Measurements from ENCODE around the gene IGFLR1. TPM values are rescaled to one million over a fixed set of nuclear protein-coding genes. Genes with fewer than 3 reads are reported as not detected.

The IGFLR1 gene
- total and polyA plus RNA-seq, 10 donors, result 16.5 to 64.7 (median 46.4) TPM

GRCh38 chr19:35745328-35746086, 3.3 kb upstream of the IGFLR1 start, which contains the start of the genes PSENEN and U2AF1L4:
PSENEN (plus strand) TSS chr19:35745651; CDS start chr19:35745931, 280 bp downstream.
U2AF1L4 (minus strand) TSS chr19:35745418; CDS start chr19:35745391, 27 bp downstream.
- Histone ChIP-seq H3K4me1 (peaks cover 34 to 89% (median 77%) of the 10 kb centered on the region in 6 donors), H3K4me3 (peak within 1 kb of the TSS; percentile 39 to 85 (median 76)), H3K9me3 (no peaks in the 10 kb centered on the region), H3K27me3 (replicated peaks in 1 of 7) (no peaks in the 10 kb centered on the region), H3K36me3 (peaks cover 0 to 12% (median 0%) of the 10 kb centered on the region in 6 donors), H3K27ac (peak within 1 kb of the TSS; percentile 99 to 100 (median 100))
- 0 to 1% (median 1%) methylated on average over 37 to 40 of the region's 40 CpGs for WGBS, 5 donors
- DNase-seq, result peak; percentile 99
- intact Hi-C loops (cut with DNase I; ENCODE audit: low total_unique reads), result no loop called here
- TF ChIP-seq POLR2AphosphoS5 (IDR thresholded peaks at IDR 0.05) (peak; percentile 73 to 87 (median 84)), POLR2A (IDR thresholded peaks at IDR 0.05) (peak in 1 of 3 donors; percentile 62), CTCF (IDR thresholded peaks at IDR 0.05 in 8 of 11, conservative IDR thresholded peaks at IDR 0.05 in 3 of 11) (peak in 6 of 11 experiments; percentile 8 to 53 (median 21))

GRCh38 chr19:35744430-35745327, 2.4 kb upstream of the IGFLR1 start:
- Histone ChIP-seq H3K9me3 (no peaks in the 10 kb centered on the region), H3K36me3 (peaks cover 0 to 12% (median 0%) of the 10 kb centered on the region in 6 donors), H3K27ac (peak overlapping the region; percentile 99 to 100 (median 100)), H3K4me3 (peak overlapping the region; percentile 39 to 85 (median 76)), H3K4me1 (peaks cover 37 to 89% (median 77%) of the 10 kb centered on the region in 6 donors), H3K27me3 (replicated peaks in 1 of 7) (no peaks in the 10 kb centered on the region)
- peak; percentile 98 for DNase-seq
- 5 to 9% (median 7%) methylated on average over 40 to 41 of the region's 41 CpGs for WGBS, 5 donors
- intact Hi-C loops (cut with DNase I; ENCODE audit: low total_unique reads), result no loop called here
- peak; percentile 3 to 79 (median 70) for TF ChIP-seq POLR2AphosphoS5 (IDR thresholded peaks at IDR 0.05)
- TF ChIP-seq CTCF (IDR thresholded peaks at IDR 0.05 in 8 of 11, conservative IDR thresholded peaks at IDR 0.05 in 3 of 11), result peak in 6 of 11 experiments; percentile 15 to 48 (median 40)
- TF ChIP-seq POLR2A (IDR thresholded peaks at IDR 0.05), result peak in 1 of 3 donors; percentile 50

- TF ChIP-seq POLR2A (IDR thresholded peaks at IDR 0.05) (no peak), CTCF (IDR thresholded peaks at IDR 0.05 in 8 of 11, conservative IDR thresholded peaks at IDR 0.05 in 3 of 11) (no peak), POLR2AphosphoS5 (IDR thresholded peaks at IDR 0.05) (no peak)
- DNase-seq, result peak; percentile 85
- intact Hi-C loops (cut with DNase I; ENCODE audit: low total_unique reads), result no loop called here
- Histone ChIP-seq H3K27me3 (replicated peaks in 1 of 7) (no peaks in the 10 kb centered on the region), H3K27ac (peak overlapping the region in 7 of 8 donors; percentile 99 to 100 (median 100)), H3K36me3 (peaks cover 0 to 21% (median 7%) of the 10 kb centered on the region in 6 donors), H3K4me3 (peak overlapping the region in 7 of 8 donors; percentile 65 to 85 (median 78)), H3K9me3 (no peaks in the 10 kb centered on the region), H3K4me1 (peaks cover 29 to 89% (median 74%) of the 10 kb centered on the region in 6 donors)
- WGBS, 5 donors, result 86 to 91% (median 88%) methylated on average over 19 of the region's 19 CpGs
Measured at GRCh38 chr19:35743640-35744429, 1.6 kb upstream of the IGFLR1 start.
